A549 (cell line): Measurements from ENCODE around the gene RORB. TPM values are rescaled to one million over a fixed set of nuclear protein-coding genes. Genes with fewer than 3 reads are reported as not detected.

Experiments
- ATAC-seq, 2 experiments: fragments of 200-7000 bp in 1 of 2; fragments of >200 bp in 1 of 2; cut with Nextera tagmentation in 1 of 2; cut with Tn5 transposase in 1 of 2; 3 replicates each; pipeline versions ENCODE4 v1.8.0 to v1.9.1; 2018 to 2020; ENCODE audit warnings: mild to moderate bottlenecking in 1 of 2, moderate library complexity in 1 of 2
- CTCF ChIA-PET: fragments of 300-600 bp; sonication (Branson Sonifier 250); formaldehyde crosslinking; extraction: SDS; loops from one replicate; lab custom pipeline; 2021; ENCODE audit warnings: antibody characterized with exemption, inconsistent platforms; lab: Yijun Ruan, JAX
- POLR2A ChIA-PET: fragments of 350-600 bp; formaldehyde crosslinking; extraction: SDS; loops from one replicate; lab custom pipeline; 2021; ENCODE audit warnings: antibody characterized with exemption, inconsistent platforms; lab: Yijun Ruan, JAX
- DNase-seq, 2 experiments: peaks; one replicate each; pipeline versions ENCODE4 v3.0.0 to v3.0.0-alpha.2; 2011 to 2016; ENCODE audit warnings: low read depth in 1 of 2, low spot score in 1 of 2
- FAIRE-seq: peaks from 2 replicates; lab custom pipeline; 2011; peaks lifted over from hg19 to GRCh38; lab: Jason Lieb, UNC
- H3K27ac ChIP-seq, 2 experiments: fragments of >200 bp; sonication (Bioruptor Twin); formaldehyde crosslinking; 3 replicates each; pipeline ENCODE4 v1.5.1; 2016 to 2017
- H3K4me1 ChIP-seq: fragments of >200 bp; sonication (Bioruptor Twin); formaldehyde crosslinking; 3 replicates; pipeline ENCODE4 v1.6.1; 2016
- H3K4me2 ChIP-seq: fragments of >200 bp; sonication (Bioruptor Twin); formaldehyde crosslinking; 3 replicates; pipeline ENCODE4 v1.6.1; 2016
- H3K4me3 ChIP-seq: fragments of >200 bp; sonication (Bioruptor Twin); formaldehyde crosslinking; 3 replicates; pipeline ENCODE4 v1.5.1; 2016
- H3K9me3 ChIP-seq: fragments of >200 bp; sonication (Bioruptor Twin); formaldehyde crosslinking; 3 replicates; pipeline ENCODE4 v1.6.1; 2016
- CEBPB ChIP-seq, 2 experiments: fragments of >200 bp in 1 of 2; sonication (Bioruptor Twin) in 1 of 2; formaldehyde crosslinking in 1 of 2; IDR thresholded peaks; 2 replicates each; pipeline ENCODE4 v1.6.1; 2012 to 2016
- HOXB5 ChIP-seq: fragments of 250-450 bp; sonication (Bioruptor Pico); IDR thresholded peaks from 2 replicates; pipeline ENCODE4 v1.5.0; 2020; ENCODE audit warnings: mild to moderate bottlenecking, moderate library complexity
- PBX3 ChIP-seq: IDR thresholded peaks from 2 replicates; pipeline ENCODE4 v1.6.1; 2012
- RFX5 ChIP-seq: fragments of 450-650 bp; IDR thresholded peaks from 2 replicates; pipeline ENCODE4 v1.7.1; 2014; ENCODE audit warnings: antibody characterized with exemption, mild to moderate bottlenecking, moderate library complexity
- SMC3 ChIP-seq: fragments of >200 bp; sonication (Bioruptor Twin); formaldehyde crosslinking; IDR thresholded peaks from 3 replicates; pipeline ENCODE4 v1.6.1; 2018; ENCODE audit warnings: inconsistent platforms
- WGBS: methylation state at CpG from one replicate; pipeline ENCODE4 v1.1.6; 2017; ENCODE audit errors: missing lambda C conversion rate; 5-methylcytosine and 5-hydroxymethylcytosine counted together
- polyA plus RNA-seq, 4 experiments: library from polyadenylated mRNA; depleted of rRNA in 3 of 4; stranded (reverse); fragments of >200 nt; fragmentation: RNase III in 1 of 4; extraction: RNeasy Plus Mini Kit Qiagen cat#74134 plus additional on column Dnase treatment in 1 of 4; gene quantifications; 2 replicates in 3 of 4; 3 replicates in 1 of 4; pipeline ENCODE4 v1.2.3, GENCODE V29; 2011 to 2017

RORB gene
- polyA plus RNA-seq, 2 of the 4 experiments (the other 2 are of a cell fraction) = not detected

GRCh38 chr9:74742191-74742790, 245.2 kb downstream of the RORB start:
- FAIRE-seq = no peak
- CTCF ChIA-PET = interaction anchor here (0.7 to 1.7 kb wide), 11 partner anchors 9 to 1542 kb away, joined by 3 to 9 read pairs (median 3); no protein-coding TSS in a partner anchor
- no peak overlapping the region for H3K4me3 ChIP-seq

More at GRCh38 chr9:74742191-74742790, 245.2 kb downstream of the RORB start:
- no peak overlapping the region for H3K27ac ChIP-seq
- 92% methylated on average over 1 of the region's 1 CpG for WGBS
- no peak overlapping the region; the same call in 2 of the 3 replicates for H3K4me2 ChIP-seq
- TF ChIP-seq HOXB5 (CRISPR knock-in tag) (no peak), PBX3 (no peak), RFX5 (no peak), CEBPB (IDR thresholded peaks at IDR 0.05) (no peak), SMC3 (no peak)
- no peaks in the 10 kb centered on the region for H3K9me3 ChIP-seq
- no peaks in the 10 kb centered on the region for H3K4me1 ChIP-seq
- no peak for DNase-seq
- POLR2A ChIA-PET = no interaction called here
- ATAC-seq = no peak
